GM23248 (cell line): ENCODE data around the gene HOXC13.

Experiments used
- EZH2 ChIP-seq: fragments of 200-600 bp; sonication (generic); IDR thresholded peaks from 2 replicates; pipeline ENCODE4 v1.6.1; 2018; ENCODE audit warnings: antibody characterized with exemption, mild to moderate bottlenecking; ENCODE audit not compliant: insufficient read depth, poor library complexity, severe bottlenecking
- EZH2phosphoT487 ChIP-seq: fragments of 200-600 bp; sonication (generic); IDR thresholded peaks from 2 replicates; pipeline ENCODE4 v1.6.1; 2018; ENCODE audit warnings: antibody characterized with exemption, moderate library complexity, mild to moderate bottlenecking, low read depth; ENCODE audit not compliant: insufficient read depth

GRCh38 chr12:53959314-53959713 lies 20.7 kb downstream of the HOXC13 start:
- no peak for TF ChIP-seq EZH2phosphoT487
- no peak for TF ChIP-seq EZH2
